IPS-20b (cell line): ENCODE data around the gene B3GALNT2.
"Not testable (repeated sequence)": the region's sequence is repeated elsewhere in the genome, so short reads cannot be mapped to it uniquely, and the experiment has no call there.

Source experiments
- H3K27ac ChIP-seq: one replicate; pipeline ENCODE4 v1.5.1; 2013; ENCODE audit warnings: low read length
- H3K27me3 ChIP-seq: 2 replicates; pipeline ENCODE4 v1.6.1; 2013; ENCODE audit warnings: mild to moderate bottlenecking, low read length, inconsistent platforms; ENCODE audit not compliant: insufficient read depth
- H3K36me3 ChIP-seq: 2 replicates; pipeline ENCODE4 v1.6.1; 2013; ENCODE audit warnings: low read depth, mild to moderate bottlenecking, inconsistent platforms, low read length, moderate library complexity; ENCODE audit not compliant: insufficient read depth
- H3K4me1 ChIP-seq: 2 replicates; pipeline ENCODE4 v1.6.1; 2013; ENCODE audit warnings: mild to moderate bottlenecking, control low read depth, inconsistent platforms, low read length, moderate library complexity; ENCODE audit not compliant: insufficient read depth
- H3K4me3 ChIP-seq: 2 replicates; pipeline ENCODE4 v1.5.1; 2013; ENCODE audit warnings: mild to moderate bottlenecking, low read length, inconsistent platforms
- H3K9ac ChIP-seq: 2 replicates; pipeline ENCODE4 v1.6.1; 2013; ENCODE audit warnings: low read depth, mild to moderate bottlenecking, inconsistent platforms, low read length, moderate library complexity
- H3K9me3 ChIP-seq: 2 replicates; pipeline ENCODE4 v1.6.1; 2013; ENCODE audit warnings: mild to moderate bottlenecking, low read depth, low read length, inconsistent platforms; ENCODE audit not compliant: insufficient read depth

B3GALNT2 gene

DNA sequence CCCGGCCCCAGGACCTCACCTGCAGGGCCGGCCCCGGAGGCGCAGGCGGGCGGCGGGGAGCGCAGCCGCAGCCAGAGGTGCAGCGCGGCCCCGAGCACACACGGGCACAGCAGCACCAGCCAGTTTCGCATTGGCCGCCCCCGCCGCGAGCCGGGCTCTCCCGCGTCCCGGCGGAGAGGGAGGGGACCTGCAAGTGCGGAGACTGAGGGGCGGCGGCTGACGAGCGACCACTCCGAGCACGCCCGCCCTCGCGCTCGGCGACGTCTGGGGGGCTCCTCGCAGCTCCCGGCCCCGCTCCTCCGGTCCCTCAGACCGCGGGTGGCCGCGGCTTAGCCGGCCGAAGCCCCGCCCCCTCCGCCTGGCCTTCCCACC, at the start of gene B3GALNT2:
B3GALNT2 (minus strand) TSS at position 331 of the 372 bp plus-strand sequence; CDS start at position 131, 200 bp downstream.
- Histone ChIP-seq H3K27me3 (no peaks in the 10 kb centered on the region), H3K27ac (peak within 1 kb of the TSS; percentile 78), H3K9me3 (no peaks in the 10 kb centered on the region), H3K4me3 (peak within 1 kb of the TSS; percentile 100), H3K4me1 (peaks cover 18% of the 10 kb centered on the region), H3K36me3 (no peaks in the 10 kb centered on the region), H3K9ac (peak within 1 kb of the TSS; percentile 98)

DNA sequence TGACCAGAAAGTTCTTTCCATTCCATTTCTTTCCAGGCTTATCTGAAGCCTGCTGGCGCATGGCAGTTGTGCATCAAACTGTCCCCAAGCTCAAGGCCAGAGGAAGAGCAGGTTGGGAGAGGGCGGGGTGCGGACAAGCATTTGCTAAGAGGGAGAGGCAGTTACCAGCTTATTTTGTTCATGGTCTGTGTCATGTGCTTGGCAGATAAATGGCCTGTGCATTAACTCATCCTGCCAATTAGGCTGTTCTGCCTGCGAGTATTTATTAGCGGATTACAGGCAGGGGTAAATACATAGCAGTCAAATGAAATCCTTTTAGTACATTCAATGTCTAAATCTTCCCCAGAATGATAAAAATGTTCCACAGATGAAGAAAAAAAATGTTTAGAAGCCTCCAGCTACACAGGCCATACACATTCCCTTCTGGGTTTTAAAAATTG, 48.9 kb upstream of the B3GALNT2 start:
- no peaks in the 10 kb centered on the region for H3K9me3 ChIP-seq
- H3K27ac ChIP-seq = no peak overlapping the region
- no peaks in the 10 kb centered on the region; the same call in 1 of the 2 replicates for H3K36me3 ChIP-seq
- H3K9ac ChIP-seq = no peak overlapping the region
- no peaks in the 10 kb centered on the region for H3K27me3 ChIP-seq
- H3K4me3 ChIP-seq = no peak overlapping the region
- H3K4me1 ChIP-seq = no peaks in the 10 kb centered on the region

GRCh38 chr1:235552146-235552716, 48.0 kb upstream of the B3GALNT2 start:
- Histone ChIP-seq H3K27ac (no peak overlapping the region), H3K4me3 (no peak overlapping the region), H3K4me1 (no peaks in the 10 kb centered on the region), H3K36me3 (no peaks in the 10 kb centered on the region; the same call in 1 of the 2 replicates), H3K9me3 (no peaks in the 10 kb centered on the region), H3K27me3 (no peaks in the 10 kb centered on the region), H3K9ac (no peak overlapping the region)

DNA sequence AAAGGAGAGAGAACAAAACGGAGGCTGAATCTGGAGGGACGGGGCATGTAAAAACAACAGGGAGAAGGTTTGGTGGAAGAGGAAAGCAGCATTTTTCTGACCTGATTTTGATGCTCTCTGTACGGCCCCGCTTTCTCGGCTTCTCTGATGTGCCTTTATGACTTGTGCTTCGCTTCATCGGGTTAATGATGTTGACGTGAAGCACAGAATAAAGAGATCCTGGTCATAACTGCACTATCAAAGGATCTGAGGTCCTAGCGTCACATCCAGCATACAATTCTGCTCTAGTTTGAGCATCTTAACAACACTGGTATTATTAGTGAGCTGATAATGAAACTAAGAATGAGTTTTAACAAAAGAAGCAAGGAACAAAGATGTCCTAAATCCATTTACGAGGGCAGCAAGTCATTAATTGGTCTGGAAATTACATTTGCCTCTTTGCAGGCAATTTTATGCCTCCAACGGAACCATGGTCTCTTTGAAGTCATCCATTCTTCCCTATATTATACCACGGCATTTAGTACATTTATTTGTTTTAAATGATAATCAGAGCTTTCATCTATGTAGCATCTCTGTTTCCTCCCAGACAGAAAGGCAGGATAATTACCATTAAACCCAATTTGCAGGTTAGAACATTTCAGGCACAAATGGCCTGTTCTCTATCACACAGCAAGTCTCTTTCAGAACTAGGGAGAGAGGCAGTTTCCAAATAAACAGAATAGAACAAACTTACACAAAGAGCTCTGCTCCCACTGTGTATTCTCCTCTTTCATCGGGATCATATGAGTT, 45.3 kb upstream of the B3GALNT2 start:
- Histone ChIP-seq H3K36me3 (no peaks in the 10 kb centered on the region; the same call in 1 of the 2 replicates), H3K4me1 (peaks cover 4% of the 10 kb centered on the region; the same call in 1 of the 2 replicates), H3K4me3 (no peak overlapping the region), H3K9me3 (no peaks in the 10 kb centered on the region), H3K27ac (no peak overlapping the region), H3K9ac (no peak overlapping the region), H3K27me3 (no peaks in the 10 kb centered on the region)

GRCh38 chr1:235546369-235547155, 42.3 kb upstream of the B3GALNT2 start:
- H3K9me3 ChIP-seq, H3K9ac ChIP-seq, H3K4me3 ChIP-seq, H3K27ac ChIP-seq, H3K4me1 ChIP-seq, H3K27me3 ChIP-seq, H3K36me3 ChIP-seq: not testable (repeated sequence)

- no peaks in the 10 kb centered on the region; the same call in 1 of the 2 replicates for H3K36me3 ChIP-seq
- H3K9me3 ChIP-seq = no peaks in the 10 kb centered on the region
- no peak overlapping the region for H3K9ac ChIP-seq
- no peak overlapping the region for H3K27ac ChIP-seq
- H3K27me3 ChIP-seq = no peaks in the 10 kb centered on the region
- no peak overlapping the region for H3K4me3 ChIP-seq
- H3K4me1 ChIP-seq = peaks cover 4% of the 10 kb centered on the region; the same call in 1 of the 2 replicates
Measured at GRCh38 chr1:235545292-235545930, 41.2 kb upstream of the B3GALNT2 start.

- not testable (repeated sequence) for H3K9ac ChIP-seq
Measured at GRCh38 chr1:235542845-235543244, 38.6 kb upstream of the B3GALNT2 start.

DNA sequence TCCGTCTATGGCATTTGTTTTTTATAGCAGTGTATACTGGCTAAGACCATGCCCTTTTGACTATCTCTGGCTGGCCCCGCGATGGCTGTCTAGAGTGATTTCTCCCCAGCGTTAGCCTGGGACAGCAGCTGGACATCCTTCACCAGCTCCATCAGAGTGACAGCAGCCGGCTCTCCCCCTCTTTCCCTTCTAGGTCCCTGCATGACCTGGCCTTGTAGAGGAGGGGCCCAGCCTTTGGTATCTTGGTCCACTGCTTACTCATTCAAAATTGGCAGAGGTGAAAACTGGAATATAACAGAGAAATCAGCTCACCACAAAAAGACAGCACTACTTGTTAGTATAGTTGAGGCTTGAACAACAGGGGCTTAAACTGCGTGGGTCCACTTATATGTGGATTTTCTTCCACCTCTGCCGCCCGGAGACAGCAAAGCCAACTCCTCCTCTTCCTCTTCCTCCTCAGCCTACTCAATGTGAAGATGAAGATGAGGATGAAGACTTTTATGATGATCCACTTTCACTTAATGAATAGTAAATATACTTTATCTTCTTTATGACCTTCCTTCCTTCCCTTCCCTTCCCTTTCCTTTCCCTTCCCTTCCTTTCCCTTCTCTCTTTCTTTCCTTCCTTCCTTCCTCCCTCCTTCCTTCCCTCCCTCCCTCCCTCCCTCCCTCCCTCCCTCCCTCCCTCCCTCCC, 29.4 kb upstream of the B3GALNT2 start:
- H3K27ac ChIP-seq = no peak overlapping the region
- H3K9me3 ChIP-seq = no peaks in the 10 kb centered on the region
- H3K4me1 ChIP-seq = no peaks in the 10 kb centered on the region
- no peaks in the 10 kb centered on the region for H3K27me3 ChIP-seq
- no peak overlapping the region for H3K9ac ChIP-seq
- H3K4me3 ChIP-seq = no peak overlapping the region
- no peaks in the 10 kb centered on the region for H3K36me3 ChIP-seq

More at GRCh38 chr1:235542845-235543244, 38.6 kb upstream of the B3GALNT2 start:
- not testable (repeated sequence) for H3K4me3 ChIP-seq, H3K9me3 ChIP-seq, H3K4me1 ChIP-seq, H3K27me3 ChIP-seq, H3K36me3 ChIP-seq, H3K27ac ChIP-seq

- no peaks in the 10 kb centered on the region for H3K27me3 ChIP-seq
- H3K9ac ChIP-seq = no peak overlapping the region
- no peaks in the 10 kb centered on the region for H3K9me3 ChIP-seq
- H3K4me1 ChIP-seq = no peaks in the 10 kb centered on the region
- H3K27ac ChIP-seq = no peak overlapping the region
- no peak overlapping the region for H3K4me3 ChIP-seq
- H3K36me3 ChIP-seq = no peaks in the 10 kb centered on the region
Measured at GRCh38 chr1:235532360-235532759, 28.1 kb upstream of the B3GALNT2 start.

GRCh38 chr1:235527196-235527814, 23.1 kb upstream of the B3GALNT2 start:
- Histone ChIP-seq H3K9ac (no peak overlapping the region), H3K27ac (no peak overlapping the region), H3K4me1 (no peaks in the 10 kb centered on the region), H3K27me3 (no peaks in the 10 kb centered on the region), H3K4me3 (no peak overlapping the region), H3K9me3 (no peaks in the 10 kb centered on the region), H3K36me3 (no peaks in the 10 kb centered on the region)
